Panc1 (cell line): ENCODE data around the gene STX12. TPM values are rescaled to one million over a fixed set of nuclear protein-coding genes. Genes with fewer than 3 reads are reported as not detected.
A peak's percentile ranks its signal among the peaks of the same experiment; 100 is the strongest.

Source experiments
- ATAC-seq: fragments of 200-7000 bp; cut with Tn5 transposase; 2 replicates; pipeline ENCODE4 v1.9.1; 2020; ENCODE audit warnings: mild to moderate bottlenecking, moderate library complexity
- BruUV-seq: library from RNA; stranded (reverse); fragments of 400-500 nt; replicated peaks from 2 replicates; lab custom pipeline; 2021; lab: Mats Ljungman, UMichigan
- CTCF ChIA-PET: fragments of 300-600 bp; sonication (Branson Sonifier 250); formaldehyde crosslinking; loops from one replicate; lab custom pipeline; 2022; ENCODE audit warnings: antibody characterized with exemption; lab: Charles Lee
- POLR2A ChIA-PET: fragments of 300-600 bp; sonication (Branson Sonifier 250); formaldehyde crosslinking; loops from one replicate; lab custom pipeline; 2022; ENCODE audit warnings: antibody characterized with exemption; lab: Charles Lee
- DNase-seq: peaks from one replicate; pipeline ENCODE4 v3.0.0-alpha.2; 2010; ENCODE audit warnings: low read depth, low spot score
- H3K27ac ChIP-seq: 2 replicates; pipeline ENCODE4 v1.5.1; 2011; ENCODE audit warnings: mild to moderate bottlenecking, low read length, inconsistent platforms
- H3K27me3 ChIP-seq: fragments of 200-500 bp; sonication (Bioruptor generic); 2 replicates; pipeline ENCODE4 v1.6.0; 2014; ENCODE audit warnings: low read length, inconsistent platforms; ENCODE audit not compliant: control insufficient read depth, insufficient read depth
- H3K36me3 ChIP-seq: fragments of 200-500 bp; sonication (Bioruptor generic); 2 replicates; pipeline ENCODE4 v1.5.1; 2014; ENCODE audit warnings: inconsistent platforms, mild to moderate bottlenecking, low read length, moderate library complexity; ENCODE audit not compliant: control insufficient read depth, insufficient read depth
- H3K4me1 ChIP-seq: 2 replicates; pipeline ENCODE4 v1.5.1; 2011; ENCODE audit warnings: inconsistent platforms, mild to moderate bottlenecking, low read length, moderate library complexity; ENCODE audit not compliant: control insufficient read depth, insufficient read depth
- H3K4me3 ChIP-seq, 2 experiments: 2 replicates each; pipeline ENCODE4 v1.5.1; 2011 to 2012; ENCODE audit warnings: low read depth in 2 of 2, low read length in 2 of 2, mild to moderate bottlenecking in 2 of 2, inconsistent platforms in 1 of 2, moderate library complexity in 1 of 2
- H3K9me3 ChIP-seq: fragments of 200-500 bp; sonication (Bioruptor generic); 2 replicates; pipeline ENCODE4 v1.5.1; 2014; ENCODE audit warnings: low read depth, mild to moderate bottlenecking, inconsistent platforms, low read length, moderate library complexity; ENCODE audit not compliant: control insufficient read depth, insufficient read depth
- CTCF ChIP-seq: fragments of 450-650 bp; IDR thresholded peaks from 2 replicates; pipeline ENCODE4 v1.5.1; 2017; ENCODE audit warnings: mild to moderate bottlenecking
- POLR2AphosphoS5 ChIP-seq: IDR thresholded peaks from 2 replicates; pipeline ENCODE4 v1.6.1; 2012; ENCODE audit warnings: mild to moderate bottlenecking, low read depth, low read length, moderate library complexity
- REST ChIP-seq, 2 experiments: IDR thresholded peaks; 2 replicates each; pipeline ENCODE4 v1.6.1; 2011 to 2012; ENCODE audit warnings: low read depth in 2 of 2, control low read depth in 1 of 2, low read length in 1 of 2, mild to moderate bottlenecking in 1 of 2, moderate library complexity in 1 of 2; ENCODE audit not compliant: insufficient read depth in 1 of 2
- SIN3A ChIP-seq: IDR thresholded peaks from 2 replicates; pipeline ENCODE4 v1.6.1; 2012; ENCODE audit warnings: low read depth, mild to moderate bottlenecking, low read length, moderate library complexity, borderline replicate concordance; ENCODE audit not compliant: insufficient read depth
- TCF7L2 ChIP-seq: IDR thresholded peaks from 2 replicates; pipeline ENCODE4 v1.6.1; 2011; ENCODE audit warnings: mild to moderate bottlenecking, low read depth, low read length, inconsistent platforms
- in situ Hi-C: cut with HindIII; loops from 2 replicates; pipeline ENCODE4 v1.10.0; 2016; ENCODE audit warnings: low sequenced_read_pairs, low pct_unique_long_range_greater_than_20kb
- intact Hi-C: fragments of 100-400 bp; cut with micrococcal nuclease; formaldehyde crosslinking; loops from one replicate; pipeline ENCODE4 v1.10.0; 2022; ENCODE audit not compliant: unreplicated experiment
- total RNA-seq: library from RNA; stranded (reverse); gene quantifications from one replicate; pipeline ENCODE4 v1.2.1, GENCODE V29; 2021; ENCODE audit not compliant: unreplicated experiment

Gene STX12
- total RNA-seq, 1 experiment from 2014 or later: 25.3 TPM

GRCh38 chr1:27872802-27873551 lies 100.0 kb downstream of the STX12 start:
- no TSS peak for BruUV-seq
- Histone ChIP-seq H3K4me1 (no peaks in the 10 kb centered on the region; the same call in none of the 2 replicates), H3K27ac (peak overlapping the region; percentile 31), H3K4me3 (peak overlapping the region; percentile 61 to 70), H3K36me3 (no peaks in the 10 kb centered on the region), H3K27me3 (no peaks in the 10 kb centered on the region), H3K9me3 (no peaks in the 10 kb centered on the region)
- peak; percentile 36 for ATAC-seq
- in situ Hi-C loops (no loop called here), intact Hi-C loops (no loop called here)
- CTCF ChIA-PET: interaction anchor here (1.4 kb wide), 1 partner anchor 15 kb away, joined by 6 read pairs; no protein-coding TSS in a partner anchor
- no peak for DNase-seq
- no peak for TF ChIP-seq REST (IDR thresholded peaks at IDR 0.05; ENCODE audit: insufficient read depth in 1 of 2, low read depth in 2 of 2, low read length in 1 of 2)
- TF ChIP-seq CTCF: no peak
- TF ChIP-seq TCF7L2: no peak
- TF ChIP-seq POLR2AphosphoS5: no peak
- no peak for TF ChIP-seq SIN3A
- POLR2A ChIA-PET: interaction anchor here (0.5 kb wide), 1 partner anchor 147 kb away, joined by 7 read pairs; the partner anchor contains the start of gene FAM76A

GRCh38 chr1:27873671-27874384 lies 100.8 kb downstream of the STX12 start:
- ChIA-PET CTCF (no interaction called here), POLR2A (no interaction called here)
- Histone ChIP-seq H3K27ac (no peak overlapping the region), H3K27me3 (no peaks in the 10 kb centered on the region), H3K4me1 (no peaks in the 10 kb centered on the region; the same call in none of the 2 replicates), H3K36me3 (no peaks in the 10 kb centered on the region), H3K4me3 (no peak overlapping the region), H3K9me3 (no peaks in the 10 kb centered on the region)
- no TSS peak for BruUV-seq
- no peak for DNase-seq
- in situ Hi-C loops: no loop called here
- intact Hi-C loops: no loop called here
- TF ChIP-seq POLR2AphosphoS5: no peak
- TF ChIP-seq SIN3A: no peak
- no peak for TF ChIP-seq REST (IDR thresholded peaks at IDR 0.05; ENCODE audit: insufficient read depth in 1 of 2, low read depth in 2 of 2, low read length in 1 of 2)
- ATAC-seq: no peak

Other genes starting within 250 kb of the STX12 start
- 47.1 TPM for gene AHDC1, start 169.1 kb upstream of the STX12 start, total RNA-seq
- 0.18 TPM for gene FGR, start 138.0 kb upstream of the STX12 start, total RNA-seq
- gene IFI6, start 101.0 kb upstream of the STX12 start, total RNA-seq: 39.1 TPM
- 15.4 TPM for gene FAM76A, start 47.3 kb upstream of the STX12 start, total RNA-seq
- gene PPP1R8, start 57.6 kb downstream of the STX12 start, total RNA-seq: 59.7 TPM
- 4.2 TPM for gene THEMIS2, start 99.3 kb downstream of the STX12 start, total RNA-seq
- gene RPA2, start 141.4 kb downstream of the STX12 start, total RNA-seq: 49.4 TPM
- gene SMPDL3B, start 161.8 kb downstream of the STX12 start, total RNA-seq: 1.5 TPM
- 10.6 TPM for gene XKR8, start 186.8 kb downstream of the STX12 start, total RNA-seq